T-helper 17 cell (primary cell): ENCODE measurements around the gene EXOC4. TPM values are rescaled to one million over a fixed set of nuclear protein-coding genes. Genes with fewer than 3 reads are reported as not detected.
"Not testable (repeated sequence)": the region's sequence is repeated elsewhere in the genome, so short reads cannot be mapped to it uniquely, and the experiment has no call there.

Source experiments
- ATAC-seq: fragments of 150-1000 bp; cut with Tn5 transposase; 2 replicates; pipeline ENCODE4 v1.10.0; 2021; ENCODE audit warnings: mild to moderate bottlenecking, moderate library complexity
- DNase-seq, 3 donors: peaks; one replicate each; pipeline versions ENCODE4 v3.0.0 to v3.0.0-alpha.2; 2020 to 2021
- H3K9me3 ChIP-seq: one replicate; pipeline ENCODE4 v1.7.0; 2013; ENCODE audit warnings: low read length, mild to moderate bottlenecking; ENCODE audit not compliant: control insufficient read depth, poor library complexity, severe bottlenecking
- H3K27ac Mint-ChIP-seq: one replicate; pipeline ENCODE4 v1.8.0; 2022; ENCODE audit warnings: mild to moderate bottlenecking, moderate library complexity, mixed read lengths
- H3K27me3 Mint-ChIP-seq: one replicate; pipeline ENCODE4 v1.8.0; 2022; ENCODE audit warnings: mixed read lengths
- H3K36me3 Mint-ChIP-seq: one replicate; pipeline ENCODE4 v1.8.0; 2022; ENCODE audit warnings: low read depth, mixed read lengths
- H3K4me1 Mint-ChIP-seq: one replicate; pipeline ENCODE4 v1.8.0; 2022; ENCODE audit warnings: mild to moderate bottlenecking, mixed read lengths
- H3K4me3 Mint-ChIP-seq: one replicate; pipeline ENCODE4 v1.8.0; 2022; ENCODE audit warnings: mild to moderate bottlenecking, moderate library complexity, mixed read lengths
- total RNA-seq, 4 donors: library from RNA in 2 of 4; stranded (reverse) in 2 of 4; gene quantifications; one replicate each; pipeline ENCODE4 v1.2.3 and lab custom pipeline; 2022 to 2026

Gene EXOC4
- total RNA-seq, 2 donors from 2014 or later = 88.8 to 96.6 TPM

- ATAC-seq (no peak), DNase-seq (no peak)
- Mint-ChIP-seq H3K36me3 (peaks cover 23% of the 10 kb centered on the region), H3K4me3 (no peak overlapping the region), H3K27ac (no peak overlapping the region), H3K27me3 (no peaks in the 10 kb centered on the region), H3K4me1 (peaks cover 16% of the 10 kb centered on the region)
- no peaks in the 10 kb centered on the region for H3K9me3 ChIP-seq
These were observed 51.1 kb downstream of the EXOC4 start for GRCh38 chr7:133303931-133304330.

GRCh38 chr7:133309333-133309732 lies 56.5 kb downstream of the EXOC4 start:
- H3K4me1 Mint-ChIP-seq = peaks cover 16% of the 10 kb centered on the region
- no peaks in the 10 kb centered on the region for H3K27me3 Mint-ChIP-seq
- no peak overlapping the region for H3K4me3 Mint-ChIP-seq
- no peak overlapping the region for H3K27ac Mint-ChIP-seq
- H3K9me3 ChIP-seq = no peaks in the 10 kb centered on the region
- H3K36me3 Mint-ChIP-seq = peaks cover 20% of the 10 kb centered on the region
- ATAC-seq (no peak), DNase-seq (no peak)

- peaks cover 17% of the 10 kb centered on the region for H3K36me3 Mint-ChIP-seq
- H3K27me3 Mint-ChIP-seq = no peaks in the 10 kb centered on the region
- no peaks in the 10 kb centered on the region for H3K9me3 ChIP-seq
- DNase-seq = no peak
- no peak for ATAC-seq
- no peak overlapping the region for H3K27ac Mint-ChIP-seq
- H3K4me3 Mint-ChIP-seq = no peak overlapping the region
- H3K4me1 Mint-ChIP-seq = peaks cover 12% of the 10 kb centered on the region
These were observed 57.5 kb downstream of the EXOC4 start for GRCh38 chr7:133310232-133310862.

- DNase-seq = no peak
- ATAC-seq = no peak
- peaks cover 2% of the 10 kb centered on the region for H3K36me3 Mint-ChIP-seq
- no peaks in the 10 kb centered on the region for H3K9me3 ChIP-seq
- no peak overlapping the region for H3K27ac Mint-ChIP-seq
- no peak overlapping the region for H3K4me3 Mint-ChIP-seq
- H3K27me3 Mint-ChIP-seq = no peaks in the 10 kb centered on the region
- peaks cover 6% of the 10 kb centered on the region for H3K4me1 Mint-ChIP-seq
These were observed 60.7 kb downstream of the EXOC4 start for GRCh38 chr7:133313575-133313974.

GRCh38 chr7:133314084-133314483 lies 61.2 kb downstream of the EXOC4 start:
- no peak for ATAC-seq
- no peaks in the 10 kb centered on the region for H3K9me3 ChIP-seq
- H3K4me3 Mint-ChIP-seq = no peak overlapping the region
- no peak for DNase-seq
- H3K36me3 Mint-ChIP-seq = peaks cover 2% of the 10 kb centered on the region
- no peak overlapping the region for H3K27ac Mint-ChIP-seq
- peaks cover 6% of the 10 kb centered on the region for H3K4me1 Mint-ChIP-seq
- no peaks in the 10 kb centered on the region for H3K27me3 Mint-ChIP-seq

- Mint-ChIP-seq H3K4me1 (peaks cover 6% of the 10 kb centered on the region), H3K27ac (no peak overlapping the region), H3K27me3 (no peaks in the 10 kb centered on the region), H3K4me3 (no peak overlapping the region), H3K36me3 (peaks cover 4% of the 10 kb centered on the region)
- ATAC-seq = no peak
- DNase-seq = no peak
- H3K9me3 ChIP-seq = no peaks in the 10 kb centered on the region
These were observed 62.6 kb downstream of the EXOC4 start for GRCh38 chr7:133315332-133316040.

GRCh38 chr7:133319842-133320241 lies 67.0 kb downstream of the EXOC4 start:
- no peak overlapping the region for H3K4me3 Mint-ChIP-seq
- H3K9me3 ChIP-seq = no peaks in the 10 kb centered on the region
- DNase-seq (no peak), ATAC-seq (no peak)
- H3K27ac Mint-ChIP-seq = no peak overlapping the region
- H3K4me1 Mint-ChIP-seq = no peaks in the 10 kb centered on the region
- H3K36me3 Mint-ChIP-seq = peaks cover 9% of the 10 kb centered on the region
- H3K27me3 Mint-ChIP-seq = no peaks in the 10 kb centered on the region

- Mint-ChIP-seq H3K27me3 (no peaks in the 10 kb centered on the region), H3K4me3 (no peak overlapping the region), H3K36me3 (peaks cover 9% of the 10 kb centered on the region), H3K4me1 (no peaks in the 10 kb centered on the region), H3K27ac (no peak overlapping the region)
- DNase-seq (no peak), ATAC-seq (no peak)
- H3K9me3 ChIP-seq = no peaks in the 10 kb centered on the region
These were observed 68.0 kb downstream of the EXOC4 start for GRCh38 chr7:133320891-133321290.

GRCh38 chr7:133321366-133321765 lies 68.5 kb downstream of the EXOC4 start:
- not testable (repeated sequence) for ATAC-seq, H3K36me3 Mint-ChIP-seq, H3K9me3 ChIP-seq, H3K4me1 Mint-ChIP-seq, H3K27me3 Mint-ChIP-seq, H3K4me3 Mint-ChIP-seq, DNase-seq, H3K27ac Mint-ChIP-seq

GRCh38 chr7:133326745-133327144 lies 73.9 kb downstream of the EXOC4 start:
- DNase-seq, H3K4me3 Mint-ChIP-seq, ATAC-seq, H3K9me3 ChIP-seq, H3K4me1 Mint-ChIP-seq, H3K27ac Mint-ChIP-seq, H3K36me3 Mint-ChIP-seq, H3K27me3 Mint-ChIP-seq: not testable (repeated sequence)

GRCh38 chr7:133328021-133328420 lies 75.1 kb downstream of the EXOC4 start:
- H3K4me1 Mint-ChIP-seq, DNase-seq, ATAC-seq, H3K27ac Mint-ChIP-seq, H3K27me3 Mint-ChIP-seq, H3K36me3 Mint-ChIP-seq, H3K9me3 ChIP-seq, H3K4me3 Mint-ChIP-seq: not testable (repeated sequence)

GRCh38 chr7:133330085-133330484 lies 77.2 kb downstream of the EXOC4 start:
- H3K27ac Mint-ChIP-seq = no peak overlapping the region
- ATAC-seq (no peak), DNase-seq (no peak)
- peaks cover 10% of the 10 kb centered on the region for H3K4me1 Mint-ChIP-seq
- peaks cover 5% of the 10 kb centered on the region for H3K36me3 Mint-ChIP-seq
- no peaks in the 10 kb centered on the region for H3K9me3 ChIP-seq
- H3K27me3 Mint-ChIP-seq = no peaks in the 10 kb centered on the region
- H3K4me3 Mint-ChIP-seq = no peak overlapping the region

- H3K36me3 Mint-ChIP-seq = peaks cover 8% of the 10 kb centered on the region
- H3K27ac Mint-ChIP-seq = no peak overlapping the region
- peaks cover 10% of the 10 kb centered on the region for H3K4me1 Mint-ChIP-seq
- H3K9me3 ChIP-seq = no peaks in the 10 kb centered on the region
- H3K27me3 Mint-ChIP-seq = no peaks in the 10 kb centered on the region
- DNase-seq (no peak), ATAC-seq (no peak)
- no peak overlapping the region for H3K4me3 Mint-ChIP-seq
These were observed 79.0 kb downstream of the EXOC4 start for GRCh38 chr7:133331861-133332260.

GRCh38 chr7:133339772-133340171 lies 86.9 kb downstream of the EXOC4 start:
- H3K4me3 Mint-ChIP-seq = no peak overlapping the region
- ATAC-seq (no peak), DNase-seq (no peak)
- no peaks in the 10 kb centered on the region for H3K27me3 Mint-ChIP-seq
- no peaks in the 10 kb centered on the region for H3K4me1 Mint-ChIP-seq
- no peak overlapping the region for H3K27ac Mint-ChIP-seq
- peaks cover 13% of the 10 kb centered on the region for H3K36me3 Mint-ChIP-seq
- peaks cover 8% of the 10 kb centered on the region for H3K9me3 ChIP-seq
